ENCODE measurements around the gene BAG1. TPM values are rescaled to one million over a fixed set of nuclear protein-coding genes. Genes with fewer than 3 reads are reported as not detected.

Gene BAG1
- total and polyA plus RNA-seq, 2 experiments from 2014 or later = 44.7 to 55.4 TPM

- Mint-ChIP-seq H3K36me3 (ENCODE audit: low read depth) (no peaks in the 10 kb centered on the region), H3K27ac (0 out of 2 replicates have a peak overlapping the region, but pooled peaks have one; percentile 36), H3K4me3 (no peak overlapping the region), H3K4me1 (peaks cover 13% of the 10 kb centered on the region), H3K9me3 (no peaks in the 10 kb centered on the region), H3K27me3 (ENCODE audit: insufficient read depth, low read depth, poor library complexity) (peaks cover 3% of the 10 kb centered on the region)
- Histone ChIP-seq H3K27me3 (ENCODE audit: insufficient read depth) (no peaks in the 10 kb centered on the region), H3K4me3 (no peak overlapping the region), H3K4me1 (ENCODE audit: insufficient read depth) (no peaks in the 10 kb centered on the region), H3K27ac (ENCODE audit: low read depth) (no peak overlapping the region), H4K20me1 (replicated peaks; ENCODE audit: insufficient read depth) (no peaks in the 10 kb centered on the region), H3K79me2 (replicated peaks; ENCODE audit: insufficient read depth) (no peaks in the 10 kb centered on the region), H3K36me3 (ENCODE audit: insufficient read depth) (no peaks in the 10 kb centered on the region), H2AFZ (no peak overlapping the region), H3F3A (replicated peaks; ENCODE audit: low read depth) (no peaks in the 10 kb centered on the region), H3K4me2 (no peak overlapping the region), H3K9me2 (ENCODE audit: insufficient read depth) (no peaks in the 10 kb centered on the region)
- TF ChIP-seq EZH2phosphoT487 (IDR thresholded peaks at IDR 0.05; ENCODE audit: unreplicated experiment) (no peak), EZH2 (IDR thresholded peaks at IDR 0.05; ENCODE audit: low read depth, unreplicated experiment) (no peak), CTCF (conservative IDR thresholded peaks at IDR 0.05; ENCODE audit: low read depth in 2 of 2) (peak; percentile 74 to 82), NANOG (IDR thresholded peaks at IDR 0.05; ENCODE audit: borderline replicate concordance) (no peak), ZNF331 (CRISPR knock-in tag; IDR thresholded peaks at IDR 0.05; ENCODE audit: low read depth) (no peak), STAT1 (IDR thresholded peaks at IDR 0.05; ENCODE audit: unreplicated experiment) (no peak)
- peak; percentile 70 for DNase-seq (ENCODE audit: low spot score)
- no peak for ATAC-seq
These were observed 39.0 kb downstream of the BAG1 start for GRCh38 chr9:33225319-33226147.

DNA sequence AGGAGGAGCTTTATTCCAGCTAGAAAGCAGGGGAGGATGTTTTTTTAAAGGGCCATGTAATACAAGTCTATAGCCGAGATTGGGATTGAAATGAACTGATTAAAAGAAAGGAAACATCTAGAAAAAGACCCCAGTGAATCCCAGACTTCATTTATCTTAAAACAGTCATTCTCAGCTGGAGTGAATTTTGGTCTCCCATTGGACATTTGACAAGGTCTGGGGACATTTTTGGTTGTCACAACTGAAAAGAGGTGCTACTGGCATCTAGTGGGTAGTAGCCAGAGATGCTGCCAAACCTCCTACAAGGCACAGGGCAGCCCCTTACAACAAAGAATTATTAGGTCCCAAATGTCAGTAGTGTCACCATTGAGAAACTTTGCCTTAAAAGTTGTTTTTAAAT is 40.8 kb downstream of the BAG1 start:
- Histone ChIP-seq H3K9me2 (ENCODE audit: insufficient read depth) (no peaks in the 10 kb centered on the region), H3K4me2 (no peak overlapping the region), H2AFZ (peak overlapping the region; percentile 61; the same call in 1 of the 2 replicates), H3F3A (replicated peaks; ENCODE audit: low read depth) (no peaks in the 10 kb centered on the region), H4K20me1 (replicated peaks; ENCODE audit: insufficient read depth) (no peaks in the 10 kb centered on the region), H3K36me3 (ENCODE audit: insufficient read depth) (no peaks in the 10 kb centered on the region), H3K4me3 (no peak overlapping the region), H3K4me1 (ENCODE audit: insufficient read depth) (no peaks in the 10 kb centered on the region), H3K27me3 (ENCODE audit: insufficient read depth) (no peaks in the 10 kb centered on the region), H3K79me2 (replicated peaks; ENCODE audit: insufficient read depth) (no peaks in the 10 kb centered on the region), H3K27ac (ENCODE audit: low read depth) (no peak overlapping the region)
- Mint-ChIP-seq H3K36me3 (ENCODE audit: low read depth) (no peaks in the 10 kb centered on the region), H3K9me3 (no peaks in the 10 kb centered on the region), H3K27ac (no peak overlapping the region), H3K27me3 (ENCODE audit: insufficient read depth, low read depth, poor library complexity) (no peaks in the 10 kb centered on the region), H3K4me3 (no peak overlapping the region), H3K4me1 (peaks cover 13% of the 10 kb centered on the region)
- no peak for DNase-seq (ENCODE audit: low spot score)
- no peak for ATAC-seq
- TF ChIP-seq CREB1 (CRISPR knock-in tag; IDR thresholded peaks at IDR 0.05; ENCODE audit: low read depth) = no peak
- TF ChIP-seq CTCF (conservative IDR thresholded peaks at IDR 0.05; ENCODE audit: low read depth in 2 of 2) = peak in 1 of 2 experiments; percentile 28; a peak in 3 of 4 replicates
